Measurements from ENCODE around the gene HEMK1. TPM values are rescaled to one million over a fixed set of nuclear protein-coding genes. Genes with fewer than 3 reads are reported as not detected.

Gene HEMK1
- total and polyA plus RNA-seq, 4 donors, result 3.7 to 9.5 (median 8.9) TPM

DNA sequence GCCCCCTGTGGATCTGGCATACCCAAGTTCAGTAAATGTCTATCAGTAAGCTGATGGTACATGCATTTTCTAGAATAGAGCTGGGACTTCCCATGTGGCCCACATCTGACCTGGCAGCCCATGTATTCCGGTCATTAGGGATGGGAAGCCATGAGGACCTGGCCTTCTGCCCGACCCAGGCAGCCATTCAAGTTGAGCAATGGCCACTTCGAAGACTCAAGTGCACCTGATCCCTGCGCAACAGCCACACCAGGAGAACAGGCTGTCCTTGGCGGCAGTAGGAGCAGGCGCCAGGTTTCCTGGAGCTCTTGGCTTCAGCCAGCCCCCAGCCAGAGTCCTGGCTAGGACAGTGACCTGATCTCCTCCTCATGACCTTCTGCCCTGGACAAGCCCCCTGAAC is 14.6 kb downstream of the HEMK1 start (continued):
- no peak for TF ChIP-seq ZBTB33 (IDR thresholded peaks at IDR 0.05)
- peak; percentile 67 to 79 for TF ChIP-seq JUND (IDR thresholded peaks at IDR 0.05)
- TF ChIP-seq, protein P1, sequence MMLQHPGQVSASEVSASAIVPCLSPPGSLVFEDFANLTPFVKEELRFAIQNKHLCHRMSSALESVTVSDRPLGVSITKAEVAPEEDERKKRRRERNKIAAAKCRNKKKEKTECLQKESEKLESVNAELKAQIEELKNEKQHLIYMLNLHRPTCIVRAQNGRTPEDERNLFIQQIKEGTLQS (IDR thresholded peaks at IDR 0.05), result no peak
- TF ChIP-seq, protein P2, sequence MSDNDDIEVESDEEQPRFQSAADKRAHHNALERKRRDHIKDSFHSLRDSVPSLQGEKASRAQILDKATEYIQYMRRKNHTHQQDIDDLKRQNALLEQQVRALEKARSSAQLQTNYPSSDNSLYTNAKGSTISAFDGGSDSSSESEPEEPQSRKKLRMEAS (IDR thresholded peaks at IDR 0.05), result peak; percentile 99
- peak; percentile 97 for TF ChIP-seq RXRA (IDR thresholded peaks at IDR 0.05)
- peak; percentile 96 for TF ChIP-seq YY1 (IDR thresholded peaks at IDR 0.05)

DNA sequence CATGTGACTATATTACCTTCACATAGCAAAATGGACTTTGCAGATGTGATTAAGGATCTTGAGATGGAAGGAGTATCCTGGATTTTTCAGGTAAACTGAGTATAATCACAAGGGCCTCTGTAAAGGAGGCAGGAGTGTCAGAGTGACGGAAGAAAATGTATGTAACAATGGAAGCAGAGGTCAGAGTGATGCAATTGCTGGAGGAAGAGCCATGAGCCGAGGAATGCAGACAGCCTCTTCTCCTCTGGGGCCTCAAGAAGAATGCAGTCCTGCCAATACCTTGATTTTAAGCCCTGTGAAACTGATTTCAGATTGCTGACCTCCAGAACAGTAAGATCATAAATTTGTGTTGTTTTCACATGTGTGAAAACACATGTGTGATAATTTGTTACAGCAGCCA is 15.1 kb downstream of the HEMK1 start:
- Histone ChIP-seq H3K9ac (ENCODE audit: low read depth in 1 of 2, low read length in 2 of 2) (no peak overlapping the region), H3K4me3 (ENCODE audit: low read depth in 1 of 3, low read length in 3 of 3) (no peak overlapping the region), H3K4me1 (ENCODE audit: control insufficient read depth in 4 of 4, insufficient read depth in 4 of 4, low read length in 3 of 4) (peaks cover 53 to 99% (median 96%) of the 10 kb centered on the region in 4 donors), H3K27ac (ENCODE audit: low read depth in 1 of 2, low read length in 2 of 2) (peak overlapping the region; percentile 50 to 90), H3K27me3 (ENCODE audit: control insufficient read depth in 4 of 4, insufficient read depth in 4 of 4, low read length in 3 of 4) (no peaks in the 10 kb centered on the region), H3K9me3 (ENCODE audit: control insufficient read depth in 4 of 4, low read length in 3 of 4) (no peaks in the 10 kb centered on the region), H3K36me3 (ENCODE audit: control insufficient read depth in 4 of 4, insufficient read depth in 3 of 4, low read depth in 1 of 4, low read length in 3 of 4) (peaks cover 0 to 2% (median 0%) of the 10 kb centered on the region in 4 donors)
- TF ChIP-seq FOXA2 (IDR thresholded peaks at IDR 0.05) (no peak), HNF4A (conservative IDR thresholded peaks at IDR 0.05) (no peak), NR2F2 (IDR thresholded peaks at IDR 0.05) (no peak), YY1 (IDR thresholded peaks at IDR 0.05) (no peak), ZBTB33 (IDR thresholded peaks at IDR 0.05) (no peak)
- TF ChIP-seq, protein P2 (IDR thresholded peaks at IDR 0.05), result no peak
- 55% methylated on average over 2 of the region's 2 CpGs for WGBS
- DNase-seq (ENCODE audit: low spot score), result no peak

DNA sequence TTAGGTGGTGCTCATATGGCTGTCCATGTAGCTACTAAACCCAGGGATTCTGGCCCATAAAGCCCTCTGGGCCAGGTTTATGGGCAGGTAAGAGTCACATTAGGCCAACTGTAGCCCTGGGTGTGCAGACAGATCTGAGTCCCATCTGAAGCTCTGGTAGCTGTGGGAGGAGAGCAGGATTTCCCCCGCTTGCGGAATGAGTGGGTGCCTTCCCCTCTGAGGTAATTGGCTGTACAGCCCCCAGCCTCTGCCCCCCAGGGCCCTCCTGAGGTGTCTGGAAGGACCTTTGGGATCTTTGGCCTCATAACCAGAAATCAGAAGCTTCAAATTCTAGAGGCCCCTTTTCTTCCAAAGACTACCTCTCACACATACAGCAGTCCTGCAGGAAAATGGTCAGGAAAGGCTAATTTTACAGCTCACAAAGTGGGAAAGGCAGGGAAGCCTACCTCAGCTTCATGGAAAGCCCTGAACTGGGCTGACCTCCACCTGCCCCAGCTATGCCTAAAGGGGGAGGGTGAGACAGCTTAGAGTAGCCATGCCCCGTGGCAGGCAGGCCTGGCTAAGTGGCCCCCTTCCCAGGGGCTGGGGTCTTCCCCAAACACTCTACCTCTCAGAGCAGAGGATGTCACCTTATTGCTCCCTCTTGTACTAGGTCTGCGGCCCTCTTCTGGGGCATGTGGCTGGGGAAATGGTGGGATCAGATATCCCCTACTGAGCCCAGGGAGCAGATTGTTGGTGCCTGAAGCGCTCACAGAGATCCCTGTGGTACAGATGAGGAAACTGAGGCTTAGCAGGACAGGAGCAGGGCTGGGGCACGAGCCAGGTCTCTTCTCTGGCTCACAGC is 16.8 kb downstream of the HEMK1 start:
- Histone ChIP-seq H3K4me1 (ENCODE audit: control insufficient read depth in 4 of 4, insufficient read depth in 4 of 4, low read length in 3 of 4) (peaks cover 58 to 94% (median 88%) of the 10 kb centered on the region in 4 donors), H3K27ac (ENCODE audit: low read depth in 1 of 2, low read length in 2 of 2) (peak overlapping the region; percentile 19 to 68), H3K27me3 (ENCODE audit: control insufficient read depth in 4 of 4, insufficient read depth in 4 of 4, low read length in 3 of 4) (no peaks in the 10 kb centered on the region), H3K36me3 (ENCODE audit: control insufficient read depth in 4 of 4, insufficient read depth in 3 of 4, low read depth in 1 of 4, low read length in 3 of 4) (no peaks in the 10 kb centered on the region), H3K4me3 (ENCODE audit: low read depth in 1 of 3, low read length in 3 of 3) (no peak overlapping the region), H3K9ac (ENCODE audit: low read depth in 1 of 2, low read length in 2 of 2) (peak overlapping the region in 1 of 2 donors; percentile 20), H3K9me3 (ENCODE audit: control insufficient read depth in 4 of 4, low read length in 3 of 4) (no peaks in the 10 kb centered on the region)
- TF ChIP-seq YY1 (IDR thresholded peaks at IDR 0.05), result no peak
- WGBS, result 82% methylated on average over 6 of the region's 6 CpGs
- no peak for DNase-seq (ENCODE audit: low spot score)

- H3K9ac ChIP-seq (ENCODE audit: low read depth in 1 of 2, low read length in 2 of 2), result no peak overlapping the region
- TF ChIP-seq YY1 (IDR thresholded peaks at IDR 0.05), result peak; percentile 45
- TF ChIP-seq GABPA (IDR thresholded peaks at IDR 0.05 in 1 of 2, conservative IDR thresholded peaks at IDR 0.05 in 1 of 2), result no peak
- TF ChIP-seq RXRA (IDR thresholded peaks at IDR 0.05), result peak in 1 of 2 donors; percentile 58
- no peak for TF ChIP-seq SP1 (IDR thresholded peaks at IDR 0.05)
- peak in 1 of 2 donors; percentile 28 for TF ChIP-seq HNF4A (conservative IDR thresholded peaks at IDR 0.05)
- H3K4me3 ChIP-seq (ENCODE audit: low read depth in 1 of 3, low read length in 3 of 3), result no peak overlapping the region
- no peak for DNase-seq (ENCODE audit: low spot score)
- 46% methylated on average over 3 of the region's 3 CpGs for WGBS
- H3K4me1 ChIP-seq (ENCODE audit: control insufficient read depth in 4 of 4, insufficient read depth in 4 of 4, low read length in 3 of 4), result peaks cover 57 to 94% (median 86%) of the 10 kb centered on the region in 4 donors
- peak overlapping the region; percentile 68 to 73 for H3K27ac ChIP-seq (ENCODE audit: low read depth in 1 of 2, low read length in 2 of 2)
- H3K27me3 ChIP-seq (ENCODE audit: control insufficient read depth in 4 of 4, insufficient read depth in 4 of 4, low read length in 3 of 4), result no peaks in the 10 kb centered on the region
- H3K36me3 ChIP-seq (ENCODE audit: control insufficient read depth in 4 of 4, insufficient read depth in 3 of 4, low read depth in 1 of 4, low read length in 3 of 4), result no peaks in the 10 kb centered on the region
- H3K9me3 ChIP-seq (ENCODE audit: control insufficient read depth in 4 of 4, low read length in 3 of 4), result no peaks in the 10 kb centered on the region
These were observed 17.4 kb downstream of the HEMK1 start for GRCh38 chr3:50586763-50587070.

All from liver (tissue), 9 donors.